SU-DHL-6 (cell line): ENCODE measurements around the gene TPST1.

ENCODE experiments used
- H2AFZ ChIP-seq: fragments of 200-600 bp; sonication (generic); 2 replicates; pipeline ENCODE4 v1.6.1; 2014; ENCODE audit warnings: low read depth, mild to moderate bottlenecking, moderate library complexity, mixed read lengths, antibody characterized with exemption, low read length; ENCODE audit not compliant: severe bottlenecking
- H3F3A ChIP-seq: fragments of 200-600 bp; shearing (Covaris generic); 2 replicates; pipeline ENCODE4 v1.6.0; 2016; ENCODE audit warnings: antibody characterized with exemption, mild to moderate bottlenecking; ENCODE audit not compliant: insufficient read depth
- H3K27ac ChIP-seq: fragments of 200-600 bp; sonication (generic); 2 replicates; pipeline ENCODE4 v1.5.1; 2016; ENCODE audit warnings: low read depth, mild to moderate bottlenecking, low read length, moderate library complexity, mixed read lengths
- H3K27me3 ChIP-seq: fragments of 200-600 bp; sonication (generic), shearing (Covaris generic); 2 replicates; pipeline ENCODE4 v1.6.0; 2014; ENCODE audit warnings: mild to moderate bottlenecking, low read length
- H3K36me3 ChIP-seq: fragments of 200-600 bp; sonication (generic); 2 replicates; pipeline ENCODE4 v1.6.1; 2014; ENCODE audit warnings: mild to moderate bottlenecking, low read length, mixed read lengths
- H3K4me2 ChIP-seq: fragments of 300-600, 200-600 bp; shearing (Covaris generic), sonication (generic); 2 replicates; pipeline ENCODE4 v1.6.0; 2014; ENCODE audit warnings: low read length, low read depth, mild to moderate bottlenecking; ENCODE audit not compliant: poor library complexity, severe bottlenecking
- H3K4me3 ChIP-seq: fragments of 200-600 bp; sonication (generic); 2 replicates; pipeline ENCODE4 v1.5.1; 2014; ENCODE audit warnings: antibody characterized with exemption, low read length, mild to moderate bottlenecking, mixed read lengths; ENCODE audit not compliant: insufficient read depth, poor library complexity, severe bottlenecking
- H3K79me2 ChIP-seq: fragments of 200-600 bp; sonication (generic); 2 replicates; pipeline ENCODE4 v1.6.1; 2014; ENCODE audit warnings: mild to moderate bottlenecking, low read length, moderate library complexity; ENCODE audit not compliant: insufficient read depth
- H3K9ac ChIP-seq: fragments of 200-600 bp; sonication (generic); 2 replicates; pipeline ENCODE4 v1.7.0; 2014; ENCODE audit warnings: mild to moderate bottlenecking, low read length
- H3K9me2 ChIP-seq: fragments of 200-600 bp; sonication (generic); replicated peaks from 2 replicates; pipeline ENCODE4 v1.6.1; 2014; ENCODE audit warnings: low read length; ENCODE audit not compliant: insufficient read depth
- H3K9me3 ChIP-seq: fragments of 200-600 bp; sonication (generic); 2 replicates; pipeline ENCODE4 v1.6.1; 2014; ENCODE audit warnings: low read length, mixed read lengths; ENCODE audit not compliant: insufficient read depth
- H4K20me1 ChIP-seq: fragments of 200-600 bp; sonication (generic); 2 replicates; pipeline ENCODE4 v1.6.1; 2014; ENCODE audit warnings: low read depth, mild to moderate bottlenecking, antibody characterized with exemption, low read length, moderate library complexity, mixed read lengths
- EZH2phosphoT487 ChIP-seq: fragments of 200-600 bp; sonication (generic), shearing (Covaris generic); conservative IDR thresholded peaks from 2 replicates; pipeline ENCODE4 v1.6.1; 2018; ENCODE audit warnings: mild to moderate bottlenecking, antibody characterized with exemption, low read length, moderate library complexity, mixed read lengths
- TF ChIP-seq, protein P1 (sequence below): fragments of 200-600 bp; sonication (generic); IDR thresholded peaks from one replicate; pipeline ENCODE4 v1.5.1; 2017; ENCODE audit warnings: antibody characterized with exemption, mild to moderate bottlenecking, low read length, moderate library complexity; ENCODE audit not compliant: insufficient read depth, poor library complexity, severe bottlenecking

The TPST1 gene

DNA sequence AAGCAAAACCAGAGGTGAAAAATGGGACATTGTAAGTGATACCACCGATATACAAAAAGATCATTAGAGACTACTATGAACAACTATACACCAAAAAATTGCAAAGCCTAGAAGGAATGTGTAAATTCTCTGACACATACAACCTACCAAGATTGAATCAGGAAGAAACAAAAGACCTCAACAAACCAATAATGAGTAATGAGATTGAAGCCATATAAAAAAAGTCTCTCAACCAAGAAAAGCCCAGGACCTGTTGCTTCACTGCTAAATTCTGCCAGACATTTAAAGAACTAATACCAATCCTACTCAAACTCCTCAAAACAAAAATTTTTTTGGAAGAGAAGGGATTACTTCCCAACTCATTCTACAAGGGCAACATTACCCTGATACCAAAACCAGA lies 134.0 kb downstream of the TPST1 start:
- Histone ChIP-seq H3K79me2 (no peaks in the 10 kb centered on the region), H3K4me3 (no peak overlapping the region), H3K9ac (no peak overlapping the region), H2AFZ (no peak overlapping the region), H3K4me2 (no peak overlapping the region), H3K9me2 (no peaks in the 10 kb centered on the region), H3K27ac (no peak overlapping the region), H3K36me3 (peaks cover 4% of the 10 kb centered on the region; the same call in 1 of the 2 replicates), H4K20me1 (no peaks in the 10 kb centered on the region), H3K9me3 (peaks cover 8% of the 10 kb centered on the region; the same call in 1 of the 2 replicates), H3K27me3 (no peaks in the 10 kb centered on the region), H3F3A (no peaks in the 10 kb centered on the region)
- TF ChIP-seq, protein P1, sequence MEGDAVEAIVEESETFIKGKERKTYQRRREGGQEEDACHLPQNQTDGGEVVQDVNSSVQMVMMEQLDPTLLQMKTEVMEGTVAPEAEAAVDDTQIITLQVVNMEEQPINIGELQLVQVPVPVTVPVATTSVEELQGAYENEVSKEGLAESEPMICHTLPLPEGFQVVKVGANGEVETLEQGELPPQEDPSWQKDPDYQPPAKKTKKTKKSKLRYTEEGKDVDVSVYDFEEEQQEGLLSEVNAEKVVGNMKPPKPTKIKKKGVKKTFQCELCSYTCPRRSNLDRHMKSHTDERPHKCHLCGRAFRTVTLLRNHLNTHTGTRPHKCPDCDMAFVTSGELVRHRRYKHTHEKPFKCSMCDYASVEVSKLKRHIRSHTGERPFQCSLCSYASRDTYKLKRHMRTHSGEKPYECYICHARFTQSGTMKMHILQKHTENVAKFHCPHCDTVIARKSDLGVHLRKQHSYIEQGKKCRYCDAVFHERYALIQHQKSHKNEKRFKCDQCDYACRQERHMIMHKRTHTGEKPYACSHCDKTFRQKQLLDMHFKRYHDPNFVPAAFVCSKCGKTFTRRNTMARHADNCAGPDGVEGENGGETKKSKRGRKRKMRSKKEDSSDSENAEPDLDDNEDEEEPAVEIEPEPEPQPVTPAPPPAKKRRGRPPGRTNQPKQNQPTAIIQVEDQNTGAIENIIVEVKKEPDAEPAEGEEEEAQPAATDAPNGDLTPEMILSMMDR, result no peak
- no peak for TF ChIP-seq EZH2phosphoT487

DNA sequence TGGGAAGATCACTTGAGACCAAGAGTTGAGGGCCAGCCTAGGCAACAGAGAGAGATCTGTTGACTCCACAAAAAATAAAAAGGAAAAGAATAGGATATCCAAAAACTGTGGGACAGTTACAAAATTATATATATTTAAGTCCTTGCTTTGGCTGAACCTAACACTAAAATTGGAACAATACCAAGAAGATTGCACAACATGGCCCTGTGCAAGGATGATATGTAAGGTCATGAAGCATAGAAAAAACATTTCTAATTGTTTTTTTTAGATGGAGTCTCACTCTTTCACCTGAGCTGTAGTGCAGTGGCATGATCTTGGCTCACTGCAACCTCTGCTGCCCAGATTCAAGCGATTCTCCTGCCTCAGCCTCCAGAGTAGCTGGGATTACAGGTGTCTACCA lies 139.0 kb downstream of the TPST1 start:
- Histone ChIP-seq H3K9ac (no peak overlapping the region), H2AFZ (no peak overlapping the region), H3K79me2 (no peaks in the 10 kb centered on the region), H3K4me2 (no peak overlapping the region), H4K20me1 (no peaks in the 10 kb centered on the region), H3K9me3 (no peaks in the 10 kb centered on the region), H3F3A (no peaks in the 10 kb centered on the region), H3K9me2 (no peaks in the 10 kb centered on the region), H3K27me3 (no peaks in the 10 kb centered on the region), H3K36me3 (no peaks in the 10 kb centered on the region), H3K4me3 (no peak overlapping the region), H3K27ac (no peak overlapping the region)
- no peak for TF ChIP-seq EZH2phosphoT487
- TF ChIP-seq, protein P1, result no peak

DNA sequence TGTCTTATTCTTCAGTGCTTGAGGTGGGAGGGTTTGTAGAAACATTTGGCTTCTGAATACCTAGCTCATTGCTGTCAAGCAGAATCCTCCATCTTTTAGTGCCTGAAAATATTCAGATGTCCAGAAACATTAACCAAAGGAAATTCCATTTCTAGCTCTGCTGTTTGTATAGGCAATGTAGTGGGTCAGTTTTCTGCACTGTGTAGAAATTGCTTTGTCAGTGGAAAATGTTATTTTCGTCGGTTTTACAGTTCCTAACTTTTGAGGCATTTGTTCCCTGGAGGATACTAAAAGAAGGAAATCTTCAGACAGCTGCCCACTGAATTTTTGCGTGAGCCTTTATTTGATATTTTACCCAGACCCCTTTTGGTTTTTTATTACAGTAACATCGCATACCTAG lies 143.4 kb downstream of the TPST1 start:
- Histone ChIP-seq H3K9me2 (no peaks in the 10 kb centered on the region), H3K36me3 (no peaks in the 10 kb centered on the region), H4K20me1 (no peaks in the 10 kb centered on the region), H3K79me2 (no peaks in the 10 kb centered on the region), H3K4me3 (no peak overlapping the region), H3K27ac (no peak overlapping the region), H3K27me3 (no peaks in the 10 kb centered on the region), H3K9me3 (no peaks in the 10 kb centered on the region), H3K4me2 (no peak overlapping the region), H3F3A (no peaks in the 10 kb centered on the region), H3K9ac (no peak overlapping the region), H2AFZ (no peak overlapping the region)
- no peak for TF ChIP-seq EZH2phosphoT487
- TF ChIP-seq, protein P1, result no peak

DNA sequence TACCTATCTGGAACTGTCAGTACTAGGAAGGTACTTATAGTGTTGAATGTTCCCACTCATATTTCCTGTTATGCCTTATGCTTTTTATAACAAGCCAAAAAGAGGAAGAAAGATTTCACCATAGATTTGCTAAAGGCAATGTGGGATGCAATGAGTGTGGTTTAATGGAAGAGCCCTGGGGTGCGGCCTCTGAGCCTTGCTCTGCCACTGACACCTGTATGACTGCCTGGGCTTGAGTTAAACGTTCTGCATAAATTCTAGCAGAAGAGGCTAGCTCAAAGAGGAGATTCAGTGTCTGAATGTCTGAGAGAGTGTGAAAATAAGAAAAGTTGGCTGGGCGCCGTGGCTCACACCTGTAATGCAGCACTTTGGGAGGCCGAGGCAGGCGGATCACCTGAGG lies 143.8 kb downstream of the TPST1 start:
- Histone ChIP-seq H3K4me2 (no peak overlapping the region), H2AFZ (no peak overlapping the region), H3K79me2 (no peaks in the 10 kb centered on the region), H3K4me3 (no peak overlapping the region), H3K27ac (no peak overlapping the region), H4K20me1 (no peaks in the 10 kb centered on the region), H3K36me3 (no peaks in the 10 kb centered on the region), H3K9ac (no peak overlapping the region), H3K27me3 (no peaks in the 10 kb centered on the region), H3K9me3 (no peaks in the 10 kb centered on the region), H3K9me2 (no peaks in the 10 kb centered on the region), H3F3A (no peaks in the 10 kb centered on the region)
- TF ChIP-seq, protein P1, result no peak
- no peak for TF ChIP-seq EZH2phosphoT487
